OCI-LY1 (cell line): Measurements from ENCODE around the gene ARMC6.

Experiments used
- EZH2 ChIP-seq: fragments of 200-600 bp; sonication (generic), shearing (Covaris generic); IDR thresholded peaks from 2 replicates; pipeline ENCODE4 v1.8.0; 2017; ENCODE audit warnings: borderline replicate concordance, mixed run types, mild to moderate bottlenecking, antibody characterized with exemption, low read length, moderate library complexity, mixed read lengths
- TF ChIP-seq, protein P1 (sequence below): fragments of 200-600 bp; sonication (generic), shearing (Covaris generic); IDR thresholded peaks from 2 replicates; pipeline ENCODE4 v1.5.1; 2017; ENCODE audit warnings: mild to moderate bottlenecking, antibody characterized with exemption, low read length, moderate library complexity, mixed read lengths

DNA sequence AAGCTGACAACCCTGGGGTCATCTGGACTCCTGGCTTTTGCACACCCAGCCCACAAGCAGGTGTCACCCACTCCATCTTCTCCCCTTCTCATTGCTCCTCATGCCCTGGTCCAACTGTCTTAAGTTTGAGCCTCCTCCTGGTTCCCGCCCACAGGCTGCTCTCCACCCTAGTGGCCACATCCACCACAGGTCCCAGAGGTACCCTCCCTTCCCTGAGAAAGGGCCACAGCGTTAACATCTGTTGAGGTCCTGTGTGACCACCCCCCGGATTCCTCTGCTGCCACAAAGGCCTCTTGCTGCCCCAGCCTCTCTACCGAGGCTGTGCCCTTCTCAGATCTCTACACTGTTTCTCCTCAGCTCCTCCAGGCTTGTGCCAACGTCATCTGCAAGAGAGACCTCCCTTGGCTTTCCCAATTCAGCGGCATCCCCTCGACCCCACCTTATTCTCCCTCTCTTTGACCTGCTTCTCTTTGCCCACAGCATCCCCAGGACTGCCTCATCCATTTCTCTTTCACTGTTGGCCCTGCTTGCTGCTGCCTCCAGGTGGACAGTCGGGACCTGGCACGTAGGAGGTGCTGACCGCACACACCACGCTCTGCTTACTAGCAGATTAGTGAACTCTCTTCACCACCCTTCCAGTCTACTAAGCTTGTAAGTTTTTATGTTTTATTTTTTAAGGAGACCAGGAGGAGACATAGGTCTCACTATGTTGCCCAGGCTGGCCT, 33.3 kb upstream of the ARMC6 start:
- TF ChIP-seq, protein P1, sequence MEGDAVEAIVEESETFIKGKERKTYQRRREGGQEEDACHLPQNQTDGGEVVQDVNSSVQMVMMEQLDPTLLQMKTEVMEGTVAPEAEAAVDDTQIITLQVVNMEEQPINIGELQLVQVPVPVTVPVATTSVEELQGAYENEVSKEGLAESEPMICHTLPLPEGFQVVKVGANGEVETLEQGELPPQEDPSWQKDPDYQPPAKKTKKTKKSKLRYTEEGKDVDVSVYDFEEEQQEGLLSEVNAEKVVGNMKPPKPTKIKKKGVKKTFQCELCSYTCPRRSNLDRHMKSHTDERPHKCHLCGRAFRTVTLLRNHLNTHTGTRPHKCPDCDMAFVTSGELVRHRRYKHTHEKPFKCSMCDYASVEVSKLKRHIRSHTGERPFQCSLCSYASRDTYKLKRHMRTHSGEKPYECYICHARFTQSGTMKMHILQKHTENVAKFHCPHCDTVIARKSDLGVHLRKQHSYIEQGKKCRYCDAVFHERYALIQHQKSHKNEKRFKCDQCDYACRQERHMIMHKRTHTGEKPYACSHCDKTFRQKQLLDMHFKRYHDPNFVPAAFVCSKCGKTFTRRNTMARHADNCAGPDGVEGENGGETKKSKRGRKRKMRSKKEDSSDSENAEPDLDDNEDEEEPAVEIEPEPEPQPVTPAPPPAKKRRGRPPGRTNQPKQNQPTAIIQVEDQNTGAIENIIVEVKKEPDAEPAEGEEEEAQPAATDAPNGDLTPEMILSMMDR = no peak
- no peak for TF ChIP-seq EZH2
